HepG2 (cell line): ENCODE results near the gene YKT6. TPM values are rescaled to one million over a fixed set of nuclear protein-coding genes. Genes with fewer than 3 reads are reported as not detected.

ENCODE experiments used
- ATAC-seq: fragments of 200-7000 bp; cut with Tn5 transposase; 3 replicates; pipeline ENCODE4 v1.9.1; 2020; ENCODE audit warnings: mild to moderate bottlenecking, moderate library complexity
- BruUV-seq: library from RNA; stranded (reverse); fragments of 400-500 nt; replicated peaks from 2 replicates; lab custom pipeline; 2021; lab: Mats Ljungman, UMichigan
- CTCF ChIA-PET: fragments of 300-600 bp; formaldehyde crosslinking; extraction: SDS; loops from one replicate; lab custom pipeline; 2021; ENCODE audit warnings: low total read pairs, inconsistent platforms, low intra/inter-chr PET ratio; lab: Yijun Ruan, JAX
- POLR2A ChIA-PET: fragments of 350-600 bp; sonication (Branson Sonifier 250); formaldehyde crosslinking; loops from one replicate; lab custom pipeline; 2020; ENCODE audit warnings: antibody characterized with exemption, inconsistent platforms; lab: Yijun Ruan, JAX
- DNase-seq: peaks from one replicate; pipeline ENCODE4 v3.0.0-alpha.2; 2015; ENCODE audit warnings: low spot score
- FAIRE-seq: peaks from 3 replicates; lab custom pipeline; 2011; peaks lifted over from hg19 to GRCh38; lab: Jason Lieb, UNC
- H2AFZ ChIP-seq: one replicate; pipeline ENCODE4 v1.6.1; 2011; ENCODE audit warnings: low read length, inconsistent platforms
- H3K27ac ChIP-seq: fragments of 300-600 bp; 3 replicates; pipeline ENCODE4 v1.8.0; 2011; ENCODE audit warnings: mixed run types, mild to moderate bottlenecking, mixed read lengths, low read length, inconsistent platforms; ENCODE audit not compliant: insufficient read depth; ENCODE audit errors: extremely low read length
- H3K27me3 ChIP-seq, 2 experiments: fragments of 200-600 bp in 1 of 2; 2 replicates in 1 of 2; 3 replicates in 1 of 2; pipeline versions ENCODE4 v1.6.0 to v1.8.0; 2011; ENCODE audit warnings: low read length in 2 of 2, mild to moderate bottlenecking in 2 of 2, moderate library complexity in 2 of 2, inconsistent platforms in 1 of 2; ENCODE audit not compliant: insufficient read depth in 2 of 2, control insufficient read depth in 1 of 2
- H3K36me3 ChIP-seq, 2 experiments: fragments of 200-600 bp in 1 of 2; replicated peaks in 1 of 2; 2 replicates in 1 of 2; 3 replicates in 1 of 2; pipeline versions ENCODE4 v1.5.1 to v1.8.0; 2011; ENCODE audit warnings: low read length in 2 of 2, inconsistent platforms in 1 of 2; ENCODE audit not compliant: insufficient read depth in 2 of 2, control insufficient read depth in 1 of 2
- H3K4me1 ChIP-seq: 2 replicates; pipeline ENCODE4 v1.5.1; 2012; ENCODE audit warnings: low read length, inconsistent platforms; ENCODE audit not compliant: insufficient read depth
- H3K4me2 ChIP-seq: 2 replicates; pipeline ENCODE4 v1.6.0; 2011; ENCODE audit warnings: low read depth, low read length, inconsistent platforms
- H3K4me3 ChIP-seq, 3 experiments: fragments of 200-600 bp in 1 of 3; sonication (generic), shearing (Covaris generic) in 1 of 3; replicated peaks in 1 of 3; 2 replicates each; pipeline ENCODE4 v1.5.1; 2011 to 2016; ENCODE audit warnings: low read length in 3 of 3, inconsistent platforms in 2 of 3, low read depth in 2 of 3, mild to moderate bottlenecking in 2 of 3, control low read depth in 1 of 3, mixed read lengths in 1 of 3; ENCODE audit not compliant: insufficient read depth in 1 of 3
- H3K79me2 ChIP-seq: one replicate; pipeline ENCODE4 v1.6.1; 2011; ENCODE audit warnings: low read length, inconsistent platforms; ENCODE audit not compliant: insufficient read depth
- H3K9ac ChIP-seq: 2 replicates; pipeline ENCODE4 v1.6.0; 2011; ENCODE audit warnings: mild to moderate bottlenecking, low read depth, low read length, inconsistent platforms; ENCODE audit not compliant: insufficient read depth
- H3K9me3 ChIP-seq: 2 replicates; pipeline ENCODE4 v1.5.1; 2012; ENCODE audit warnings: mild to moderate bottlenecking, low read length
- H4K20me1 ChIP-seq: 2 replicates; pipeline ENCODE4 v1.6.0; 2011; ENCODE audit warnings: inconsistent platforms, mild to moderate bottlenecking, low read length, moderate library complexity; ENCODE audit not compliant: insufficient read depth
- KIAA2018 ChIP-seq: sonication (generic); formaldehyde crosslinking; IDR thresholded peaks from 2 replicates; pipeline ENCODE4 v1.5.0; 2020; ENCODE audit warnings: mild to moderate bottlenecking, missing genetic modification reagents, borderline replicate concordance
- SIX4 ChIP-seq: sonication (generic); formaldehyde crosslinking; IDR thresholded peaks from 2 replicates; pipeline ENCODE4 v1.4.0; 2020; ENCODE audit warnings: missing genetic modification reagents
- ZBTB3 ChIP-seq: sonication (generic); formaldehyde crosslinking; IDR thresholded peaks from 2 replicates; pipeline ENCODE4 v1.4.0; 2020; ENCODE audit warnings: low read depth, mild to moderate bottlenecking, moderate library complexity, missing genetic modification reagents, borderline replicate concordance
- WGBS: methylation state at CpG from one replicate; pipeline ENCODE4 v1.1.6; 2017; ENCODE audit warnings: low lambda C conversion rate; 5-methylcytosine and 5-hydroxymethylcytosine counted together
- in situ Hi-C: cut with HindIII; loops from 2 replicates; pipeline ENCODE4 v1.10.0; 2017; ENCODE audit warnings: low pct_unique_long_range_greater_than_20kb; ENCODE audit not compliant: extremely low pct_ligation_motif_present
- intact Hi-C: fragments of 100-400 bp; cut with micrococcal nuclease; formaldehyde crosslinking; loops from one replicate; pipeline ENCODE4 v1.10.0; 2022; ENCODE audit not compliant: unreplicated experiment
- polyA plus RNA-seq, 8 experiments: library from polyadenylated mRNA; depleted of rRNA in 3 of 8; stranded (reverse) in 7 of 8; unstranded in 1 of 8; fragments of >200 nt; fragmentation: Illumina TruSeq in 4 of 8; extraction: Trizol in 4 of 8; gene quantifications; 2 replicates each; pipeline versions ENCODE4 v1.2.1 to v1.2.3, GENCODE V29; 2011 to 2016; ENCODE audit warnings: low read depth in 4 of 8, missing spikeins in 1 of 8, mixed read lengths in 1 of 8; ENCODE audit not compliant: insufficient read depth in 1 of 8
- total RNA-seq, 5 experiments: library from RNA; depleted of rRNA; stranded (reverse); fragments of >200 nt; fragmentation: Illumina TruSeq; extraction: Trizol; gene quantifications; 2 replicates each; pipeline ENCODE4 v1.2.3, GENCODE V29; 2016; ENCODE audit warnings: low read depth in 1 of 5

Gene YKT6
- total and polyA plus RNA-seq, 2 of the 13 experiments (the other 11 are each of a cell fraction or from before 2014, with no cell fraction given): 52.2 to 60.3 TPM

DNA sequence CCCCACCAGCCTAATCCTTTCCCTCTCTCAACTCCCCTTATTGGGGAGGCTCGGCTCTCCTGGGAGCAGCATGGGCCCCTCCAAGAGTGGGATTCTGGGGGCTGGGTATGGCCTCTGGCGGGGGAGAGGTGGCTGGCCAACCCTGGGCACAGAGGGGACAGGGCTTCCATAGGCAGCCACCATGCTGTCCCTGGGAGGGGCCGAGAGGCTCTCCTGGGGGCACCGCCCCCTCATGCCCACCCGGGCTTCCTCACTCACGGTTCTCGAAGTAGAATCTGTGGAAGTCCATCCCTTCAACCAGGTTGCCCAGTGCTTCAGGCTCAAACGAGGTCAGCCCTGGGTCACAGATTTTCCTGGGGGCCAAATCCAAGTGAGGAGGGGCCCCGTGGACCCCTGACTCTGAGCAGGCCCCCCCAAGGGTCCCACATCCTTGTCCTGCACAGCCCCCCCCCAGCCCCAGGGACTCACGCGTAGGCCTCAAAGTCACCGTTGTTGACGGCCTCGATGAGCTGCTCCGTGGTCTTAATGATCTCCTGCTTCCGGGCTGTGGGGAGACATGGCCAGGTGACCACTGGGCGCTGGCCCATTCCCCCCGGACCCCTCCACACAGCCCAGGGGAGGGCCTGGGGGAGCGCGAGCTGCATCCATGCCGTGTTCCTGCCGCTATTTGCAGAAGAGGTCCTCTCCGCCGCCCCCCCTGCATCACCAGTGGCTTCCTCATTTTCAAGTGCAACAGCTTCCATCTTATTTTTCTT is 19.8 kb downstream of the YKT6 start:
- ATAC-seq: no peak
- Histone ChIP-seq H3K27me3 (peaks cover 9 to 34% of the 10 kb centered on the region in 2 experiments; a peak in 4 of 5 replicates), H3K36me3 (no peaks in the 10 kb centered on the region), H3K79me2 (no peaks in the 10 kb centered on the region), H3K4me2 (no peak overlapping the region), H3K4me1 (peaks cover 40% of the 10 kb centered on the region), H3K27ac (no peak overlapping the region), H3K9ac (no peak overlapping the region), H4K20me1 (no peaks in the 10 kb centered on the region), H2AFZ (no peak overlapping the region), H3K4me3 (no peak overlapping the region), H3K9me3 (no peaks in the 10 kb centered on the region)
- 77% methylated on average over 12 of the region's 24 CpGs for WGBS
- BruUV-seq: no TSS peak
- no peak for FAIRE-seq
- DNase-seq: no peak
- in situ Hi-C loops (no loop called here), intact Hi-C loops (no loop called here)
- POLR2A ChIA-PET: no interaction called here
- no peak for TF ChIP-seq ZBTB3 (CRISPR knock-in tag)
- TF ChIP-seq SIX4: no peak
- no peak for TF ChIP-seq KIAA2018 (CRISPR knock-in tag)
- CTCF ChIA-PET: no interaction called here
